ENCODE data around the gene ZNF277. TPM values are rescaled to one million over a fixed set of nuclear protein-coding genes. Genes with fewer than 3 reads are reported as not detected.

The ZNF277 gene
- total and polyA plus RNA-seq, 10 of the 15 experiments (the other 5 are each of a cell fraction or from before 2014, with no cell fraction given) = 10.6 to 33.9 (median 22.0) TPM

- no peak overlapping the region for H3K9ac ChIP-seq (ENCODE audit: control insufficient read depth, insufficient read depth, low read length)
- no peak for FAIRE-seq
- no peaks in the 10 kb centered on the region for H3K79me2 ChIP-seq (ENCODE audit: control insufficient read depth, insufficient read depth, low read length)
- in situ Hi-C loops (cut with MboI) = no loop called here
- DNase-seq (ENCODE audit: low read depth, low spot score) = no peak
- intact Hi-C loops (cut with micrococcal nuclease; ENCODE audit: unreplicated experiment) = no loop called here
- ChIA-PET CTCF (no interaction called here), POLR2A (no interaction called here), SMC1A (ENCODE audit: uncharacterized antibody, unreplicated experiment) (interaction anchor here (0.6 kb wide), 1 partner anchor 422 kb away, joined by 3 read pairs; no protein-coding TSS in a partner anchor), RAD21 (ENCODE audit: unreplicated experiment) (no interaction called here)
- BruUV-seq (replicated peaks) = no TSS peak
- H3K4me3 ChIP-seq = no peak overlapping the region
- H3K27ac ChIP-seq (ENCODE audit: control insufficient read depth, insufficient read depth) = no peak overlapping the region
- H2AFZ ChIP-seq (ENCODE audit: control insufficient read depth, low read depth, low read length) = no peak overlapping the region
- 40% methylated on average over 6 of the region's 6 CpGs for WGBS (ENCODE audit: insufficient coverage, insufficient replicate concordance, low lambda C conversion rate, missing lambda C conversion rate)
- H3K9me3 ChIP-seq (replicated peaks; ENCODE audit: control insufficient read depth, insufficient read depth, low read length) = no peaks in the 10 kb centered on the region
- H3K4me1 ChIP-seq (ENCODE audit: control insufficient read depth, insufficient read depth, low read length) = no peaks in the 10 kb centered on the region
- no peak overlapping the region for H3K4me2 ChIP-seq (ENCODE audit: control insufficient read depth, insufficient read depth)
- H3K36me3 ChIP-seq (ENCODE audit: control insufficient read depth in 2 of 2, insufficient read depth in 2 of 2, low read length in 1 of 2) = no peaks in the 10 kb centered on the region
- TF ChIP-seq LARP7 (IDR thresholded peaks at IDR 0.05) (no peak), IKZF1 (conservative IDR thresholded peaks at IDR 0.05) (no peak), SUZ12 (IDR thresholded peaks at IDR 0.05; ENCODE audit: unreplicated experiment) (no peak), ZNF622 (IDR thresholded peaks at IDR 0.05) (no peak), ZBED1 (IDR thresholded peaks at IDR 0.05; ENCODE audit: borderline replicate concordance) (no peak), CHD2 (IDR thresholded peaks at IDR 0.05; ENCODE audit: borderline replicate concordance, low read depth, low read length) (no peak), ATF2 (IDR thresholded peaks at IDR 0.05; ENCODE audit: low read length) (no peak), SIN3A (IDR thresholded peaks at IDR 0.05; ENCODE audit: low read depth, low read length) (no peak)
- H3K27me3 ChIP-seq (replicated peaks in 1 of 2; ENCODE audit: control insufficient read depth in 2 of 2, insufficient read depth in 2 of 2, low read length in 1 of 2) = no peaks in the 10 kb centered on the region
- H4K20me1 ChIP-seq (ENCODE audit: control insufficient read depth, insufficient read depth) = no peaks in the 10 kb centered on the region
- ATAC-seq = no peak
Measured at GRCh38 chr7:112162784-112163506, 43.5 kb upstream of the ZNF277 start.
